RPMI8226 (cell line): Measurements from ENCODE around the gene PLCL1.
"Not testable (repeated sequence)": the region's sequence is repeated elsewhere in the genome, so short reads cannot be mapped to it uniquely, and the experiment has no call there.

Experiments
- DNase-seq: peaks from one replicate; pipeline ENCODE4 v3.0.0-alpha.2; 2015

Gene PLCL1

DNA sequence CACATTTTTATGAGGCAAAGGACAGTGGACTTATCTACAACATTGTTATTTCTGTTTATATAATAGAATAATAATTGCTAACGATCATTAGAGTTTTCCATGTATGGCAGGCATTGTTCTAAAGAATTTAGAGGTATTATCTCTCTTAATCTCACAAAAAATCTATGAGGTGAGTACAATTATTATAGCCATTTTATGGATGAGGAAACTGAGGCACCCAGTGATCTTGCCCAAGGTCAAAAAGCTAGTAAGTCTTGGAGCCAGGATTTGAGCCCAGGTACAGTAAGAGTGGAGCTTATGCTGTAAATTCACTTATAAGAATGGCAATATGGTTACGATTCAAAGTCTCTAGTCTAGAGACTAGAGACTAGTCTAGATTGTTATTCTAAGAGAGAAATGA is 331.7 kb downstream of the PLCL1 start:
- DNase-seq, result no peak

- no peak for DNase-seq
Measured at GRCh38 chr2:198137733-198138132, 333.3 kb downstream of the PLCL1 start.

DNA sequence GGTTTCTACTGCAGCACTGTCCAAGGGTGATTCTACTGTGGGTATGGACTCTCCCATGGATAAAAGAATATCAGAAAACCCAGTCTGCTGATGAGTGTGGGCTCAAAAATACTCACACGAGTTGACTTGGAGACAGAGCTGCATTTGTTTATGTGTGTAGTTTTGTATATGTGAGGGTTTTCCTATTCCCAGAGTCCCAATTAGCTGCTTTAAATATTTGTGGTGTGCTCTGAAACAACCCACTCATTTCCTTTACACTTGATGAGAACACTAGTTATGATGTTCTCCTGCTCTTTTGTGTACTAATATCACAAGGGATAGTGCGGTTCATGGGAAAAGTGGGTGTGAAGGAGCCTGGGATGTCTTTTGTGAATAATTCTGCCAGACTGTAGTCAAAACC is 337.3 kb downstream of the PLCL1 start:
- DNase-seq, result no peak

DNA sequence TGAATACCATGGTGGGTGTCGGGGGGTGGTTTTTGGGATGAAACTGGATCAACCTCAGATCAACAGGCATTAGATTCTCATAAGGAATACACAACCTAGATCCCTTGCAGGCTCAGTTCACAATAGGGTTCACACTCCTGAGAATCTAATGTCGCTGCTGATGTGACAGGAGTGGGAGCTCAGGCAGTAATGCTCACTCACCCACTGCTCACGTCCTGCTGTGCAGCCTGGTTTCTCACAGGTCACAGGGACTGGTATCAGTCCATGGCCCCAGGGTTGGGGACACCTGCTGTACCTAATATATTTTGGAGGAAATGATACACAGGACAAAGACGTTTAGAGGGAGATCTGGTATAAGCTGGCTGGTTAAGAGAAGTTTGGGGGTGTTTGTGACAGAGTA is 338.8 kb downstream of the PLCL1 start:
- DNase-seq, result no peak

GRCh38 chr2:198143793-198144192 is 339.4 kb downstream of the PLCL1 start:
- no peak for DNase-seq

DNA sequence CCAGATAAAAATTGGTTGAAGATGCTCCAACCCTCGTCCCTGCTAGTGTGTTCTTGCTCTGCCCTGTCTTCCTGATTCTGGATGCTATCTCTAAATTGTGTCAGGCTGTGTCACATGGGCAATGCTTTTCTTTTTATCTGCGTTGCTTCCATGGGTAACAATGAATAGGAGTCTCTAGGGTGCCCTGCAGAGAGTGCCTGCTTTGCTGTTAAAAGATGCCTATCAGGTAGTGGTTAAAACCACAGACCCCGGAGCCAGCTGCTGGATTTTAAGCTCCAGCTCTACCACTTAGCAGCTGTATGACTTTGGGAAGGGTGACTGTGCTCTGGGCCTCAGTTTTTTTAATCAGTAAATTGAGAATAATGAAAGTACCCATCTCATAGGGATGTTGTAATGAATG is 340.3 kb downstream of the PLCL1 start:
- DNase-seq, result no peak

GRCh38 chr2:198146346-198146940 is 342.1 kb downstream of the PLCL1 start:
- DNase-seq, result no peak

- DNase-seq, result no peak
Measured at GRCh38 chr2:198157314-198157713, 352.9 kb downstream of the PLCL1 start.

- no peak for DNase-seq
Measured at GRCh38 chr2:198161151-198161550, 356.8 kb downstream of the PLCL1 start.

DNA sequence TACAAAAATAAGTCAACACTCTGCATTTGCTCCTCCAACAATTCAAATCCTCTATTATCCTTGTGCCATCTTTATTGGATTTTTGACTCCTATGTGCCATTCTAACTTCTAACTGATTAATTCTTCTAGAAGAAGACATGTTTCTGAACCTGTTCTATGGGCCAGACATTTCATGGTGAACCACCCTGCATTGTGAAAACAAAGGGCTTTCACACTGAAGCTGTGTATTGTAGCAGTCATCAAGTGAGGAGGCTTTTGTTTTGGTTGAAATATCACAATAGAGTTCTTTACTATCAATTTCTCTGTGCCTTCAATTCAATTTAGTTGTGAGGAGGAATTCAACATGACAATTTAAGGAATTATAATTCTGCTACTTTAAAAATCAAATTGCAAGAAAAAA is 357.9 kb downstream of the PLCL1 start:
- DNase-seq, result no peak

DNA sequence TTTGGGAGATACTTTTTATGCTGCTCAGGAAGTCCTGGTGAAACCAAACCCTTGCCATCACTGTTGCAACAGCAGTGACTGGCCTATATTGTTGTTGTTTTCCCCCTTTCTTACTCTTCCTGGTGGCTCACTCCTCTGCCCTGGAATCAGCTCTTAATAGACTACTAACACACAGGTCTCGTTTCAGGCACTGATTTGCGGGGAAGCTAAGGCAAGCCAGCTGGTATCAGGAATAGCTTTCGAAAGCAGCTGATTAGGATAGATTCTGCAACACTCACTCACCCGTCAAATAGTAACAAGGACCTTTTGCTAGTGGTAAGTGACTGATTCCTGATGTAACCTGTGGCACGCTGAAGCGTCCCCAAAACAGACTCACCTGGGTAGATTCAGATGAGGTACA is 360.4 kb downstream of the PLCL1 start:
- DNase-seq, result no peak

- no peak for DNase-seq
Measured at GRCh38 chr2:198165289-198165688, 360.9 kb downstream of the PLCL1 start.

- DNase-seq, result no peak
Measured at GRCh38 chr2:198167346-198167745, 363.0 kb downstream of the PLCL1 start.

- no peak for DNase-seq
Measured at GRCh38 chr2:198168651-198169050, 364.3 kb downstream of the PLCL1 start.

- peak; percentile 5 for DNase-seq
Measured at GRCh38 chr2:198173242-198173641, 368.8 kb downstream of the PLCL1 start.

- DNase-seq, result no peak
Measured at GRCh38 chr2:198173864-198174263, 369.5 kb downstream of the PLCL1 start.

DNA sequence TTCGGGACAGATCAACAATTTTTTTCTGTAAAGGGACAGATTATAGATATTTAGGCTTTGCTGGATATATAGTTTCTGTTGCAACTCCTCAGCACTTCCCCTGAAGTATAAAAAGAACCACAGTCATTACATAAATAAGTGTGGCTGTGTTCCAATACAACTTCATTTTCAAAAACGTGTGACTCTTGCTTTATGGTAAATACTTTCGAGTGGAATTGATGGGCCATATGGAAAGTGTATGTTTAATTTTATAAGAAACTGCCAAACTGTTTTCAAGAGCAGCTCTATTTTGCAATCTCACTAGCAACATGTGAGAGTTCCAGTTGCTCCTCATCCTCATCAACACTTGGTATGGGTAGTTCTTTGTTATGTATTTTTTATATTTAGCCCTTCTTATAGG is 370.9 kb downstream of the PLCL1 start:
- DNase-seq, result no peak

DNA sequence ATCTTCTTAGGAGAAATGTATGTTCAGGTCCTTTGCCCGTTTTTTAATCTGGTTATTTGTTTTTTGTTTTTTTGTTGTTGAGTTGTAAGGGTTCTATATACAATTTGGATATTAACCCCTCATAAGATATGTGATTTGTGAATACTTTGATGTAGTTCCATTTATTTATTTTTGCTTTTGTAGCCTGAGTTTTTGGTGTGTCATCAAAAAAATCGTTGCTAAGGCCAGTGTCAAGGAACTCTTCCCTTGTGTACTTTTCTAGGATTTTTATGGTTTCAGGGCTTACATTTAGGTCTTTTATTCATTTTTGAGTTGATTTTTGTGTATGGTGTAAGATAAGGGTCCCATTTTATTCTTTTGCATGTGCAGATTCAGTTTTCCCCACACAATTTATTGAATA is 372.6 kb downstream of the PLCL1 start:
- DNase-seq, result no peak

GRCh38 chr2:198178766-198179165 is 374.4 kb downstream of the PLCL1 start:
- DNase-seq, result no peak

GRCh38 chr2:198186257-198186656 is 381.9 kb downstream of the PLCL1 start:
- no peak for DNase-seq

GRCh38 chr2:198187841-198188240 is 383.4 kb downstream of the PLCL1 start:
- no peak for DNase-seq

GRCh38 chr2:198188982-198189381 is 384.6 kb downstream of the PLCL1 start:
- DNase-seq, result no peak

GRCh38 chr2:198191651-198192050 is 387.3 kb downstream of the PLCL1 start:
- no peak for DNase-seq

- DNase-seq, result not testable (repeated sequence)
Measured at GRCh38 chr2:198196556-198196955, 392.2 kb downstream of the PLCL1 start.
